HepG2 (cell line): Measurements from ENCODE around the gene PDE4C. TPM values are rescaled to one million over a fixed set of nuclear protein-coding genes. Genes with fewer than 3 reads are reported as not detected.

Source experiments
- CENPBD1 ChIP-seq: sonication (generic); formaldehyde crosslinking; IDR thresholded peaks from 2 replicates; pipeline ENCODE4 v1.8.0; 2022; ENCODE audit warnings: missing genetic modification reagents, low read depth, mild to moderate bottlenecking, borderline replicate concordance
- EZH2 ChIP-seq: conservative IDR thresholded peaks from 2 replicates; pipeline ENCODE4 v1.6.1; 2012; ENCODE audit warnings: mild to moderate bottlenecking, low read depth, low read length, moderate library complexity
- FLYWCH1 ChIP-seq: sonication (generic); formaldehyde crosslinking; IDR thresholded peaks from 2 replicates; pipeline ENCODE4 v1.8.1; 2023; ENCODE audit warnings: mild to moderate bottlenecking, missing genetic modification reagents
- FOXO1 ChIP-seq: sonication (generic); formaldehyde crosslinking; IDR thresholded peaks from 2 replicates; pipeline ENCODE4 v1.4.0; 2020; ENCODE audit warnings: missing genetic modification reagents
- GMEB1 ChIP-seq: sonication (generic); formaldehyde crosslinking; IDR thresholded peaks from 2 replicates; pipeline ENCODE4 v1.5.1; 2020; ENCODE audit warnings: missing genetic modification reagents, mild to moderate bottlenecking, borderline replicate concordance
- GZF1 ChIP-seq: sonication (generic); formaldehyde crosslinking; IDR thresholded peaks from 2 replicates; pipeline ENCODE4 v1.5.1; 2020; ENCODE audit warnings: mild to moderate bottlenecking, missing genetic modification reagents
- HOMEZ ChIP-seq: IDR thresholded peaks from 2 replicates; pipeline ENCODE4 v1.6.1; 2016; ENCODE audit warnings: low read depth
- HOXD1 ChIP-seq: sonication (generic); formaldehyde crosslinking; IDR thresholded peaks from 2 replicates; pipeline ENCODE4 v1.5.0; 2020; ENCODE audit warnings: missing genetic modification reagents
- MYNN ChIP-seq: sonication (generic); formaldehyde crosslinking; IDR thresholded peaks from 2 replicates; pipeline ENCODE4 v1.4.0; 2020; ENCODE audit warnings: mild to moderate bottlenecking, low read depth, missing genetic modification reagents
- NCOA5 ChIP-seq: sonication (generic); formaldehyde crosslinking; IDR thresholded peaks from 2 replicates; pipeline ENCODE4 v1.4.0; 2020; ENCODE audit warnings: missing genetic modification reagents
- NFIC ChIP-seq: IDR thresholded peaks from 2 replicates; pipeline ENCODE4 v1.6.1; 2012; ENCODE audit warnings: mild to moderate bottlenecking, low read length, inconsistent platforms
- NFYB ChIP-seq: sonication (generic); formaldehyde crosslinking; IDR thresholded peaks from 2 replicates; pipeline ENCODE4 v1.4.0; 2020; ENCODE audit warnings: missing genetic modification reagents
- POGZ ChIP-seq: sonication (generic); formaldehyde crosslinking; IDR thresholded peaks from 2 replicates; pipeline ENCODE4 v1.4.0; 2020; ENCODE audit warnings: mild to moderate bottlenecking, missing genetic modification reagents
- RARA ChIP-seq: IDR thresholded peaks from 2 replicates; pipeline ENCODE4 v1.6.1; 2016; ENCODE audit warnings: missing genetic modification reagents, missing compliant biosample characterization
- YY1 ChIP-seq: IDR thresholded peaks from 2 replicates; pipeline ENCODE4 v1.6.1; 2011; ENCODE audit warnings: low read length, low read depth, moderate library complexity, mild to moderate bottlenecking; ENCODE audit not compliant: insufficient read depth, insufficient replicate concordance
- ZBTB3 ChIP-seq: sonication (generic); formaldehyde crosslinking; IDR thresholded peaks from 2 replicates; pipeline ENCODE4 v1.4.0; 2020; ENCODE audit warnings: low read depth, mild to moderate bottlenecking, moderate library complexity, missing genetic modification reagents, borderline replicate concordance
- ZBTB42 ChIP-seq: sonication (generic); formaldehyde crosslinking; IDR thresholded peaks from 2 replicates; pipeline ENCODE4 v1.5.0; 2020; ENCODE audit warnings: mild to moderate bottlenecking, missing genetic modification reagents
- ZNF225 ChIP-seq: sonication (generic); formaldehyde crosslinking; IDR thresholded peaks from 2 replicates; pipeline ENCODE4 v1.4.0; 2020; ENCODE audit warnings: mild to moderate bottlenecking, missing genetic modification reagents
- ZNF558 ChIP-seq: sonication (generic); formaldehyde crosslinking; IDR thresholded peaks from 2 replicates; pipeline ENCODE4 v1.9.0; 2022; ENCODE audit warnings: mild to moderate bottlenecking, missing genetic modification reagents, borderline replicate concordance
- ZNF678 ChIP-seq: sonication (generic); formaldehyde crosslinking; IDR thresholded peaks from 2 replicates; pipeline ENCODE4 v1.4.0; 2020; ENCODE audit warnings: mild to moderate bottlenecking, missing genetic modification reagents
- ZSCAN22 ChIP-seq: sonication (generic); formaldehyde crosslinking; IDR thresholded peaks from 2 replicates; pipeline ENCODE4 v1.4.0; 2020; ENCODE audit warnings: mild to moderate bottlenecking, missing genetic modification reagents
- ZZZ3 ChIP-seq: sonication (generic); formaldehyde crosslinking; IDR thresholded peaks from 2 replicates; pipeline ENCODE4 v1.4.0; 2020; ENCODE audit warnings: missing genetic modification reagents, mild to moderate bottlenecking, borderline replicate concordance
- polyA plus RNA-seq, 8 experiments: library from polyadenylated mRNA; depleted of rRNA in 3 of 8; stranded (reverse) in 7 of 8; unstranded in 1 of 8; fragments of >200 nt; fragmentation: Illumina TruSeq in 4 of 8; extraction: Trizol in 4 of 8; gene quantifications; 2 replicates each; pipeline versions ENCODE4 v1.2.1 to v1.2.3, GENCODE V29; 2011 to 2016; ENCODE audit warnings: low read depth in 4 of 8, missing spikeins in 1 of 8, mixed read lengths in 1 of 8; ENCODE audit not compliant: insufficient read depth in 1 of 8
- total RNA-seq, 5 experiments: library from RNA; depleted of rRNA; stranded (reverse); fragments of >200 nt; fragmentation: Illumina TruSeq; extraction: Trizol; gene quantifications; 2 replicates each; pipeline ENCODE4 v1.2.3, GENCODE V29; 2016; ENCODE audit warnings: low read depth in 1 of 5
- TF ChIP-seq, protein P1 (sequence below), 2 experiments: sonication (generic) in 1 of 2; formaldehyde crosslinking in 1 of 2; IDR thresholded peaks; 2 replicates each; pipeline versions ENCODE4 v1.5.1 to v1.6.1; 2011 to 2020; ENCODE audit warnings: borderline replicate concordance in 1 of 2, low read depth in 1 of 2, low read length in 1 of 2, mild to moderate bottlenecking in 1 of 2, missing genetic modification reagents in 1 of 2, moderate library complexity in 1 of 2
- TF ChIP-seq, protein P2 (sequence below): sonication (generic); formaldehyde crosslinking; IDR thresholded peaks from 2 replicates; pipeline ENCODE4 v1.4.0; 2020; ENCODE audit warnings: missing genetic modification reagents

PDE4C gene
- total and polyA plus RNA-seq, 2 of the 13 experiments (the other 11 are each of a cell fraction or from before 2014, with no cell fraction given): 1.4 to 14.0 TPM

GRCh38 chr19:18203408-18203862 lies 22.8 kb downstream of the PDE4C start (continued):
- TF ChIP-seq, protein P1, sequence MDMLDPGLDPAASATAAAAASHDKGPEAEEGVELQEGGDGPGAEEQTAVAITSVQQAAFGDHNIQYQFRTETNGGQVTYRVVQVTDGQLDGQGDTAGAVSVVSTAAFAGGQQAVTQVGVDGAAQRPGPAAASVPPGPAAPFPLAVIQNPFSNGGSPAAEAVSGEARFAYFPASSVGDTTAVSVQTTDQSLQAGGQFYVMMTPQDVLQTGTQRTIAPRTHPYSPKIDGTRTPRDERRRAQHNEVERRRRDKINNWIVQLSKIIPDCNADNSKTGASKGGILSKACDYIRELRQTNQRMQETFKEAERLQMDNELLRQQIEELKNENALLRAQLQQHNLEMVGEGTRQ (IDR thresholded peaks at IDR 0.05; ENCODE audit: low read depth, low read length): no peak
- TF ChIP-seq, protein P1 (CRISPR knock-in tag; IDR thresholded peaks at IDR 0.05; ENCODE audit: borderline replicate concordance): no peak
- TF ChIP-seq EZH2 (no peak), ZBTB3 (CRISPR knock-in tag) (no peak), RARA (CRISPR knock-in tag) (no peak), ZNF225 (CRISPR knock-in tag) (no peak), ZNF678 (CRISPR knock-in tag) (0 out of 2 replicates have a peak, but pooled peaks have one; percentile 27), FLYWCH1 (CRISPR knock-in tag) (no peak), ZZZ3 (CRISPR knock-in tag) (no peak), GMEB1 (CRISPR knock-in tag) (no peak), POGZ (no peak), MYNN (CRISPR knock-in tag) (no peak), CENPBD1 (CRISPR knock-in tag) (no peak), HOXD1 (CRISPR knock-in tag) (no peak), NCOA5 (no peak), ZSCAN22 (CRISPR knock-in tag) (no peak), YY1 (no peak), GZF1 (CRISPR knock-in tag) (no peak), HOMEZ (no peak), ZNF558 (CRISPR knock-in tag) (no peak), ZBTB42 (CRISPR knock-in tag) (no peak), NFYB (no peak), NFIC (no peak), FOXO1 (CRISPR knock-in tag) (no peak)
- TF ChIP-seq, protein P2, sequence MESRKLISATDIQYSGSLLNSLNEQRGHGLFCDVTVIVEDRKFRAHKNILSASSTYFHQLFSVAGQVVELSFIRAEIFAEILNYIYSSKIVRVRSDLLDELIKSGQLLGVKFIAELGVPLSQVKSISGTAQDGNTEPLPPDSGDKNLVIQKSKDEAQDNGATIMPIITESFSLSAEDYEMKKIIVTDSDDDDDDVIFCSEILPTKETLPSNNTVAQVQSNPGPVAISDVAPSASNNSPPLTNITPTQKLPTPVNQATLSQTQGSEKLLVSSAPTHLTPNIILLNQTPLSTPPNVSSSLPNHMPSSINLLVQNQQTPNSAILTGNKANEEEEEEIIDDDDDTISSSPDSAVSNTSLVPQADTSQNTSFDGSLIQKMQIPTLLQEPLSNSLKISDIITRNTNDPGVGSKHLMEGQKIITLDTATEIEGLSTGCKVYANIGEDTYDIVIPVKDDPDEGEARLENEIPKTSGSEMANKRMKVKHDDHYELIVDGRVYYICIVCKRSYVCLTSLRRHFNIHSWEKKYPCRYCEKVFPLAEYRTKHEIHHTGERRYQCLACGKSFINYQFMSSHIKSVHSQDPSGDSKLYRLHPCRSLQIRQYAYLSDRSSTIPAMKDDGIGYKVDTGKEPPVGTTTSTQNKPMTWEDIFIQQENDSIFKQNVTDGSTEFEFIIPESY (CRISPR knock-in tag): peak; percentile 2; the same call in 1 of the 2 replicates
